Activated CD8-positive, alpha-beta T cell treated with anti-CD3 and anti-CD28 coated beads, Interleukin-2, amount 10 ng/mL, durations not matched to agents 7 days and 5 days (primary cell): Measurements from ENCODE around the gene MACROD2. TPM values are rescaled to one million over a fixed set of nuclear protein-coding genes. Genes with fewer than 3 reads are reported as not detected.

ENCODE experiments used
- ATAC-seq: fragments of 150-1000 bp; cut with Tn5 transposase; one replicate; pipeline ENCODE4 v1.10.0; 2021; ENCODE audit warnings: moderate library complexity
- CTCF ChIA-PET: fragments of 350-600 bp; sonication (Branson Sonifier 250); formaldehyde crosslinking; loops from one replicate; lab custom pipeline; 2021; ENCODE audit warnings: antibody characterized with exemption; lab: Charles Lee
- POLR2A ChIA-PET: fragments of 350-600 bp; sonication (Branson Sonifier 250); formaldehyde crosslinking; loops from one replicate; lab custom pipeline; 2021; ENCODE audit warnings: antibody characterized with exemption; lab: Charles Lee
- DNase-seq: peaks from one replicate; pipeline ENCODE4 v3.0.0-alpha.2; 2020
- H3K27ac Mint-ChIP-seq: one replicate; pipeline ENCODE4 v1.8.0; 2021; ENCODE audit warnings: mild to moderate bottlenecking, mixed read lengths
- H3K27me3 Mint-ChIP-seq: one replicate; pipeline ENCODE4 v1.8.0; 2021; ENCODE audit warnings: low read depth, mixed read lengths
- H3K36me3 Mint-ChIP-seq: one replicate; pipeline ENCODE4 v1.8.0; 2021; ENCODE audit warnings: low read depth, mixed read lengths
- H3K4me1 Mint-ChIP-seq: one replicate; pipeline ENCODE4 v1.8.0; 2021; ENCODE audit warnings: low read depth, mixed read lengths
- H3K4me3 Mint-ChIP-seq: one replicate; pipeline ENCODE4 v1.8.0; 2021; ENCODE audit warnings: mild to moderate bottlenecking, mixed read lengths
- H3K9me3 Mint-ChIP-seq: one replicate; pipeline ENCODE4 v1.8.0; 2022; ENCODE audit warnings: mixed read lengths; ENCODE audit not compliant: insufficient read depth
- total RNA-seq, 2 experiments: library from RNA; stranded (reverse); gene quantifications; one replicate each; pipeline ENCODE4 v1.2.3, GENCODE V29; 2021

Gene MACROD2
- total RNA-seq, 2 experiments from 2014 or later, result 0.08 TPM; not detected in 1

GRCh38 chr20:15491575-15491974 lies 1496.3 kb downstream of the MACROD2 start:
- H3K36me3 Mint-ChIP-seq, result no peaks in the 10 kb centered on the region
- DNase-seq, result no peak
- no peaks in the 10 kb centered on the region for H3K4me1 Mint-ChIP-seq
- H3K4me3 Mint-ChIP-seq, result no peak overlapping the region
- ChIA-PET POLR2A (no interaction called here), CTCF (no interaction called here)
- no peaks in the 10 kb centered on the region for H3K9me3 Mint-ChIP-seq
- H3K27ac Mint-ChIP-seq, result no peak overlapping the region
- no peak for ATAC-seq
- no peaks in the 10 kb centered on the region for H3K27me3 Mint-ChIP-seq

DNA sequence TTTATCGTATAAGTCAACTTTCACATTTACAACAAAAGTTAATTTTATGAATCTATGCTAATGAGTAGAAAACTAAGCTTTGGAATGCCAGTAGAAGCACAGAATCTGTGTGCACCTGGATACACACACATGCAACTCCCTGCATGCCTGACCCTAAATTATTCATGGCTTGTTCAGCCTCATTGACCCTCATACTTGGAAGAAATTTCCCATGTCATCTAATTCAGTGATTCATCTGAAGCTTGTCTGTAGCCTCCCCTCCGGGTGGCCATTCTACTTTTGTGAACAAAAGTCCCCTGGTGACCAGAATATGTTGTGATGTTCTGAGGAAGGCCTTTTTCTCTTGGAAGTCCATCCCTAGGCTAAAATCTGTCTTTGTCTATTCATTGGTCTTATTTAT lies 1499.5 kb downstream of the MACROD2 start:
- no peak for ATAC-seq
- Mint-ChIP-seq H3K36me3 (no peaks in the 10 kb centered on the region), H3K27me3 (no peaks in the 10 kb centered on the region), H3K4me1 (no peaks in the 10 kb centered on the region), H3K9me3 (no peaks in the 10 kb centered on the region), H3K4me3 (no peak overlapping the region), H3K27ac (no peak overlapping the region)
- ChIA-PET CTCF (no interaction called here), POLR2A (no interaction called here)
- no peak for DNase-seq

DNA sequence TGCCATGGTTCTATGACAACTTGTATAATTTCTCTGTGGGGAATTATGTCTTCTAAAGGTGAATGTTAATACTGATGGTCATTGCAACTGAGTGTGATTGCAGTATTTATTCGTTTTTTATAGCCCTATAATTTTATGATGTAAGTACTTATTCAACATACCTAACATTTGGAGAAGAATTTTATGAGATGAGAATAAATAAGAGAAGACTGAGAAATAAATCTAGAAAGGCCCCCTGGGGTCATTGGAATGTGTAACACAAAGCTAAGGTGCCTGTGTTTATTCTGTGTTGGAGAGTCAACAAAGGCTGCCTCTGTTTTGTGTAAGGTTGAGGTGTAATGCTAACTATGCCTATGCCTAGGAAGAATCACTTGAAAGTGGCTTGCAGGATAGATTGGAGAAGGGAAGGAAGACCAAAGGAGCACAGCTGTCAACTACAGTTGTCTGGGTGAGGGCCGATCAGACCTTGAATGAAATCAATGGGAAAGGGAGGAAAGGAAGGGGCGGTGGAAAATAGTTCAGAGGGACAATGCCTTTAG lies 1501.3 kb downstream of the MACROD2 start:
- ChIA-PET CTCF (no interaction called here), POLR2A (no interaction called here)
- no peaks in the 10 kb centered on the region for H3K4me1 Mint-ChIP-seq
- no peak overlapping the region for H3K27ac Mint-ChIP-seq
- no peak overlapping the region for H3K4me3 Mint-ChIP-seq
- no peak for ATAC-seq
- H3K27me3 Mint-ChIP-seq, result no peaks in the 10 kb centered on the region
- no peaks in the 10 kb centered on the region for H3K36me3 Mint-ChIP-seq
- DNase-seq, result no peak
- no peaks in the 10 kb centered on the region for H3K9me3 Mint-ChIP-seq

DNA sequence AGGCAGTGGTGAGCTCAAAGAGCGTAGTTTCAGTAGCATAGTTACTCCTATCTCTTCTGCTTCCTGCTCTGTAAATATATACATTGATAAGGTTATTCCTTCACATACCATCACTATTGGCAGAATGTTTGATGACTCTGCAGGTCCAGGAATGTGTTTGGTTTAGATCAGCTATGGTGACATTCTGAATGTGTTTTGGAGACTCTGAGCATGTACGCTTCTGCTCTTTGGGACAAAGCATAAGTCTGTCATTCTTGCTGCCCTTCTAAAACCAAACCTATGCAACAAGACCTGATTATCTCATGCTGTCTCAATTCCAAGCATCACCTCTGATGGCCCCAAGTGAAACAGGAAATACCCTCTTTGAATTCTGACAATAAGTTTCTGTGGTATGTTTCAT lies 1503.6 kb downstream of the MACROD2 start:
- CTCF ChIA-PET, result no interaction called here
- Mint-ChIP-seq H3K27ac (no peak overlapping the region), H3K9me3 (no peaks in the 10 kb centered on the region), H3K27me3 (no peaks in the 10 kb centered on the region), H3K4me3 (no peak overlapping the region), H3K36me3 (no peaks in the 10 kb centered on the region), H3K4me1 (no peaks in the 10 kb centered on the region)
- POLR2A ChIA-PET, result no interaction called here
- no peak for DNase-seq
- ATAC-seq, result no peak

DNA sequence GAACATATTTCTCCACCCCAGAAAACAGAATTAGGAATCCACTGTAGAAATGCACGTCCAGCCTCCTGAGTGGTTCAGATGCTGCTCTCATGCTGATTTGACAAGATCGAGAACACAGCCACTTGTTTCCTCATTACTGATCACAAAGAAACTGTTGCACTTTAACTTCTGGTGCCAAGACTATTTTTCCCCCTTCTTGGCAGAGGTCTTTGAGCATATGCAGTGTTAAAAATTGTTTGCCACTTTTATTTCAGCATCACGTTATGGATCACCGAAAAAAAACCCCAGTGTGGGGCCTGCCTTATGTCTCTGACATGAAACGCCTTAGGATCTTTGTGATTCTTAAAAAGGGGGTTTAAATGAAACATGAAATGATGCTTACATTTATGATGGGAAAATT lies 1511.0 kb downstream of the MACROD2 start:
- H3K4me3 Mint-ChIP-seq, result no peak overlapping the region
- POLR2A ChIA-PET, result no interaction called here
- no peak for DNase-seq
- H3K4me1 Mint-ChIP-seq, result no peaks in the 10 kb centered on the region
- no peaks in the 10 kb centered on the region for H3K27me3 Mint-ChIP-seq
- no peak for ATAC-seq
- no peak overlapping the region for H3K27ac Mint-ChIP-seq
- H3K36me3 Mint-ChIP-seq, result no peaks in the 10 kb centered on the region
- H3K9me3 Mint-ChIP-seq, result peaks cover 4% of the 10 kb centered on the region
- CTCF ChIA-PET, result no interaction called here

- ATAC-seq, result no peak
- ChIA-PET POLR2A (no interaction called here), CTCF (no interaction called here)
- peaks cover 5% of the 10 kb centered on the region for H3K9me3 Mint-ChIP-seq
- H3K27me3 Mint-ChIP-seq, result no peaks in the 10 kb centered on the region
- no peak overlapping the region for H3K4me3 Mint-ChIP-seq
- H3K27ac Mint-ChIP-seq, result no peak overlapping the region
- no peaks in the 10 kb centered on the region for H3K4me1 Mint-ChIP-seq
- H3K36me3 Mint-ChIP-seq, result no peaks in the 10 kb centered on the region
- DNase-seq, result no peak
These were observed 1511.8 kb downstream of the MACROD2 start for GRCh38 chr20:15507151-15507550.

- ATAC-seq (no peak), DNase-seq (no peak)
- ChIA-PET POLR2A (no interaction called here), CTCF (no interaction called here)
- Mint-ChIP-seq H3K36me3 (no peaks in the 10 kb centered on the region), H3K27me3 (no peaks in the 10 kb centered on the region), H3K4me3 (no peak overlapping the region), H3K27ac (no peak overlapping the region), H3K4me1 (no peaks in the 10 kb centered on the region), H3K9me3 (peaks cover 10% of the 10 kb centered on the region)
These were observed 1516.2 kb downstream of the MACROD2 start for GRCh38 chr20:15511551-15511950.

GRCh38 chr20:15512916-15513315 lies 1517.6 kb downstream of the MACROD2 start:
- Mint-ChIP-seq H3K4me3 (no peak overlapping the region), H3K36me3 (no peaks in the 10 kb centered on the region), H3K27ac (no peak overlapping the region), H3K4me1 (no peaks in the 10 kb centered on the region), H3K27me3 (no peaks in the 10 kb centered on the region), H3K9me3 (peaks cover 10% of the 10 kb centered on the region)
- ChIA-PET POLR2A (no interaction called here), CTCF (no interaction called here)
- DNase-seq (no peak), ATAC-seq (no peak)

GRCh38 chr20:15515691-15516090 lies 1520.4 kb downstream of the MACROD2 start:
- Mint-ChIP-seq H3K27me3 (no peaks in the 10 kb centered on the region), H3K4me3 (no peak overlapping the region), H3K27ac (no peak overlapping the region), H3K9me3 (peaks cover 18% of the 10 kb centered on the region), H3K4me1 (no peaks in the 10 kb centered on the region), H3K36me3 (no peaks in the 10 kb centered on the region)
- POLR2A ChIA-PET, result no interaction called here
- no peak for DNase-seq
- no peak for ATAC-seq
- CTCF ChIA-PET, result no interaction called here

DNA sequence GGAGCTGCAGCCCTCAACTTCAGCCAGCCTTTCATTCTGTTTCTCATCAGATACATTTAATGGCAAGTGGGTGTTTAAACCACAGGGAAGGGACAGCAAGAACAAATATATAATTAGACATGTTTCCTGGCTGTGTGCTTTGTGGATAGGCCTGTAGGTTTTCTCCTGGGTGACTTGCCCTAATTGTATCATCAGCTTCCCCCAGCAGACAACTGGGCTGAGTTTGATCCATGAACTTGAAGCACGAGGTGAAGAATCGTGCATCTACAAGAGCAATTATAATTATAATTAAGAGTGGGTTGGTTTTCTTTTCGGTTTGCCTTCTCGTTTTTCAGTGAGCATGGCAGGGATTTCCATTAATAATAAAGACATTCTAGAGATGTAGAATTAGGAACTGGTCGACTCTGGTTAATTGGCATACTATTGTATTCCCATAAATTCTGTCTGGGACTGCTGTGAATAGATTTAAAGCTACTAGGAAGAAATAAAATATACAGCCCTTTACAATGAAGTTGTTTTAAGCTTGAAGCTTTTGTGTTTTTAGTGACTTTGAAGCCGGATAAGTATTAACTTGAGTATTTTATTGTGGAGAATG lies 1525.7 kb downstream of the MACROD2 start:
- Mint-ChIP-seq H3K9me3 (peaks cover 22% of the 10 kb centered on the region), H3K4me1 (no peaks in the 10 kb centered on the region), H3K27me3 (no peaks in the 10 kb centered on the region), H3K27ac (no peak overlapping the region), H3K36me3 (no peaks in the 10 kb centered on the region), H3K4me3 (no peak overlapping the region)
- ChIA-PET POLR2A (no interaction called here), CTCF (no interaction called here)
- ATAC-seq, result no peak
- no peak for DNase-seq

GRCh38 chr20:15523400-15523799 lies 1528.1 kb downstream of the MACROD2 start:
- ChIA-PET CTCF (no interaction called here), POLR2A (no interaction called here)
- H3K9me3 Mint-ChIP-seq, result peaks cover 26% of the 10 kb centered on the region
- DNase-seq (no peak), ATAC-seq (no peak)
- no peak overlapping the region for H3K4me3 Mint-ChIP-seq
- H3K27ac Mint-ChIP-seq, result no peak overlapping the region
- no peaks in the 10 kb centered on the region for H3K36me3 Mint-ChIP-seq
- no peaks in the 10 kb centered on the region for H3K27me3 Mint-ChIP-seq
- no peaks in the 10 kb centered on the region for H3K4me1 Mint-ChIP-seq

DNA sequence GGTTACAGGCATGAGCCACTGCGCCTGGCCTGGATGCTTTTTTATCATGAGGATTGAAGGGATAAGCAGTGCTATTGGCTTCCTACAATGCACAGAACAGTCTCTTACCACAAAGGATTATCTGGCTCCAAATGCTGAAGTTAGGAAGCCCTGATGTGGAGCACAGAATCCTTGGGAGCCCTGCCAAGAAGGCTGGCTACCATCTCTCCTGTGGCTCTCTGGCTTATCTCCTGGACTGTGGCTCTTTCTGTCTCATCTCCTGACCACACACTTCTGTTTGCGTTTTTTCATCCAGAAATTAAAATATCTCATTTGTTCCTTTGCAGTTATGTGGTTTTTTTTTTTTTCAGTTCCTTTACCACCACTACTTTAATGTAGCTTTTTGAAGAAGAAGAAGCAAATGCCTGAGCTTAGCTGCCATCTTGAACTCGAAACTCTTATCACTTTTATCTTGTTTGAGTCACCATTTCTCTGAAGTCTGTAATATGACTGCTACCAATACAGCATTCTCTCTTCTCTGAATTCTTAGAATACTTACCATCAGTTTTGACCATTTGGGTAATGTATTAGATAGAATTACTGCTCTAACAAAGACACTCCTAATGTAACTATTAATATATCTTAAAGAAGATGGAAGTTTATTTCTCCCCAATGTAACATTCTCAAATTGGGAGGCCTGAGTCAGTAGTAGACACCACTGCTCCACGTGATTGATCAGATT lies 1533.2 kb downstream of the MACROD2 start:
- H3K4me1 Mint-ChIP-seq, result no peaks in the 10 kb centered on the region
- CTCF ChIA-PET, result no interaction called here
- H3K36me3 Mint-ChIP-seq, result no peaks in the 10 kb centered on the region
- H3K9me3 Mint-ChIP-seq, result peaks cover 14% of the 10 kb centered on the region
- H3K4me3 Mint-ChIP-seq, result no peak overlapping the region
- no peaks in the 10 kb centered on the region for H3K27me3 Mint-ChIP-seq
- no peak overlapping the region for H3K27ac Mint-ChIP-seq
- no peak for ATAC-seq
- DNase-seq, result no peak
- POLR2A ChIA-PET, result no interaction called here
